Measurements from ENCODE around the gene TET1. TPM values are rescaled to one million over a fixed set of nuclear protein-coding genes. Genes with fewer than 3 reads are reported as not detected.
A peak's percentile ranks its signal among the peaks of the same experiment; 100 is the strongest.

TET1 gene
- total RNA-seq, 1 experiment from 2014 or later = 2.7 TPM

- H3K4me1 ChIP-seq (ENCODE audit: control insufficient read depth in 1 of 2, insufficient read depth in 2 of 2, low read length in 2 of 2) = peaks cover 18 to 31% of the 10 kb centered on the region in 2 experiments
- H4K20me1 ChIP-seq (ENCODE audit: insufficient read depth) = no peaks in the 10 kb centered on the region
- no peaks in the 10 kb centered on the region for H3K36me3 ChIP-seq (ENCODE audit: control insufficient read depth in 1 of 2, insufficient read depth in 2 of 2, low read length in 2 of 2)
- ChIA-PET RAD21 (ENCODE audit: low non-redundant PET in 1 of 2, low total read pairs in 2 of 2, uncharacterized antibody in 2 of 2, unreplicated experiment in 2 of 2) (no interaction called here), CTCF (no interaction called here), POLR2A (interaction anchor here (1.0 to 1.4 kb wide), 3 partner anchors 11 to 40 kb away, joined by 3 to 12 read pairs (median 3); partner anchors contain the start of gene TET1)
- H3K9me3 ChIP-seq (ENCODE audit: control insufficient read depth in 1 of 2, insufficient read depth in 1 of 2, low read depth in 1 of 2, low read length in 2 of 2) = no peaks in the 10 kb centered on the region
- H3K4me3 ChIP-seq (replicated peaks in 1 of 2; ENCODE audit: low read depth in 1 of 2, low read length in 2 of 2) = peak overlapping the region; percentile 35 to 58
- peak; percentile 70 for DNase-seq (ENCODE audit: low read depth, low spot score)
- peak overlapping the region; percentile 59 for H3K27ac ChIP-seq (ENCODE audit: low read depth, low read length)
- peak overlapping the region; percentile 71 for H2AFZ ChIP-seq (ENCODE audit: low read depth, low read length, poor library complexity, severe bottlenecking)
- BruUV-seq (replicated peaks) = no TSS peak
- H3K4me2 ChIP-seq (ENCODE audit: low read length) = peak overlapping the region; percentile 87
- H3K27me3 ChIP-seq (ENCODE audit: insufficient read depth, low read length) = no peaks in the 10 kb centered on the region
- intact Hi-C loops (cut with micrococcal nuclease) = loop anchor here (1.0 kb wide), 1 partner anchor 40 kb away; the partner anchor contains the start of gene TET1
- H3K9me2 ChIP-seq (ENCODE audit: insufficient read depth) = no peaks in the 10 kb centered on the region
- H3K79me2 ChIP-seq (ENCODE audit: insufficient read depth, low read length) = no peaks in the 10 kb centered on the region
- ATAC-seq = peak; percentile 93
- H3K9ac ChIP-seq (ENCODE audit: low read length) = peak overlapping the region; percentile 72
- peak; percentile 21; the same call in 1 of the 2 replicates for TF ChIP-seq RAD21 (IDR thresholded peaks at IDR 0.05; ENCODE audit: low read depth)
- TF ChIP-seq REST (IDR thresholded peaks at IDR 0.05; ENCODE audit: low read depth) = no peak
- TF ChIP-seq FOSL1 (IDR thresholded peaks at IDR 0.05; ENCODE audit: low read depth) = 0 out of 2 replicates have a peak, but pooled peaks have one; percentile 5
- no peak for TF ChIP-seq ZFX (IDR thresholded peaks at IDR 0.05)
- TF ChIP-seq MAX (IDR thresholded peaks at IDR 0.05) = no peak; the same call in 1 of the 2 replicates
- no peak for TF ChIP-seq CEBPB (IDR thresholded peaks at IDR 0.05; ENCODE audit: low read depth)
- TF ChIP-seq, protein P1, sequence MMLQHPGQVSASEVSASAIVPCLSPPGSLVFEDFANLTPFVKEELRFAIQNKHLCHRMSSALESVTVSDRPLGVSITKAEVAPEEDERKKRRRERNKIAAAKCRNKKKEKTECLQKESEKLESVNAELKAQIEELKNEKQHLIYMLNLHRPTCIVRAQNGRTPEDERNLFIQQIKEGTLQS (IDR thresholded peaks at IDR 0.05) = no peak
- TF ChIP-seq CBX3 (IDR thresholded peaks at IDR 0.05; ENCODE audit: low read depth) = no peak
- no peak for TF ChIP-seq EZH2 (IDR thresholded peaks at IDR 0.05)
- peak; percentile 21 for TF ChIP-seq POLR2A (IDR thresholded peaks at IDR 0.05; ENCODE audit: borderline replicate concordance, extremely low read depth, insufficient read depth, insufficient read length)
- TF ChIP-seq ZNF274 (IDR thresholded peaks at IDR 0.05; ENCODE audit: low read depth, low read length) = no peak
- no peak for TF ChIP-seq SRF (IDR thresholded peaks at IDR 0.05; ENCODE audit: low read depth)
- TF ChIP-seq JUND (IDR thresholded peaks at IDR 0.05) = 0 out of 2 replicates have a peak, but pooled peaks have one; percentile 13
- TF ChIP-seq EGR1 (IDR thresholded peaks at IDR 0.05; ENCODE audit: low read depth) = no peak
- TF ChIP-seq SIN3A (IDR thresholded peaks at IDR 0.05; ENCODE audit: low read depth) = no peak; the same call in 1 of the 2 replicates
- no peak for TF ChIP-seq ZBTB33 (IDR thresholded peaks at IDR 0.05; ENCODE audit: extremely low read depth, insufficient replicate concordance, low read length)
- peak; percentile 71 for TF ChIP-seq SP1 (IDR thresholded peaks at IDR 0.05; ENCODE audit: low read depth)
- no peak for TF ChIP-seq ELF1 (IDR thresholded peaks at IDR 0.05; ENCODE audit: borderline replicate concordance, low read depth)
- TF ChIP-seq YY1 (IDR thresholded peaks at IDR 0.05; ENCODE audit: extremely low read depth, insufficient replicate concordance, low read depth, low read length) = peak; percentile 65
- TF ChIP-seq POLR2AphosphoS5 (IDR thresholded peaks at IDR 0.05; ENCODE audit: low read depth, low read length) = peak; percentile 35; the same call in 1 of the 2 replicates
These were observed 40.1 kb downstream of the TET1 start for GRCh38 chr10:68600041-68600778.

Measured in HCT116 (cell line).